ENCODE data around the gene BOLA3.
"Not testable (repeated sequence)": the region's sequence is repeated elsewhere in the genome, so short reads cannot be mapped to it uniquely, and the experiment has no call there.

BOLA3 gene

GRCh38 chr2:74105413-74105812, 42.3 kb downstream of the BOLA3 start:
- in situ Hi-C loops (cut with MboI; ENCODE audit: low sequenced_read_pairs) = no loop called here

GRCh38 chr2:74104839-74105238, 42.9 kb downstream of the BOLA3 start:
- in situ Hi-C loops (cut with MboI; ENCODE audit: low sequenced_read_pairs) = no loop called here

GRCh38 chr2:74103763-74104162, 43.9 kb downstream of the BOLA3 start:
- in situ Hi-C loops (cut with MboI; ENCODE audit: low sequenced_read_pairs) = no loop called here

GRCh38 chr2:74102516-74102915, 45.2 kb downstream of the BOLA3 start:
- in situ Hi-C loops (cut with MboI; ENCODE audit: low sequenced_read_pairs) = no loop called here

GRCh38 chr2:74101574-74102300, 46.0 kb downstream of the BOLA3 start:
- in situ Hi-C loops (cut with MboI; ENCODE audit: low sequenced_read_pairs) = no loop called here

- in situ Hi-C loops (cut with MboI; ENCODE audit: low sequenced_read_pairs) = no loop called here
These were observed 47.2 kb downstream of the BOLA3 start for GRCh38 chr2:74100254-74101216.

GRCh38 chr2:74099835-74100234, 47.9 kb downstream of the BOLA3 start:
- in situ Hi-C loops (cut with MboI; ENCODE audit: low sequenced_read_pairs) = no loop called here

GRCh38 chr2:74099271-74099670, 48.4 kb downstream of the BOLA3 start:
- in situ Hi-C loops (cut with MboI; ENCODE audit: low sequenced_read_pairs) = no loop called here

- in situ Hi-C loops (cut with MboI; ENCODE audit: low sequenced_read_pairs) = no loop called here
These were observed 50.1 kb downstream of the BOLA3 start for GRCh38 chr2:74097574-74097973.

GRCh38 chr2:74096052-74096451, 51.7 kb downstream of the BOLA3 start:
- in situ Hi-C loops (cut with MboI; ENCODE audit: low sequenced_read_pairs) = no loop called here

GRCh38 chr2:74095632-74096031, 52.1 kb downstream of the BOLA3 start:
- in situ Hi-C loops (cut with MboI; ENCODE audit: low sequenced_read_pairs) = no loop called here

- in situ Hi-C loops (cut with MboI; ENCODE audit: low sequenced_read_pairs) = no loop called here
These were observed 53.4 kb downstream of the BOLA3 start for GRCh38 chr2:74094291-74094690.

GRCh38 chr2:74093840-74094239, 53.9 kb downstream of the BOLA3 start:
- in situ Hi-C loops (cut with MboI; ENCODE audit: low sequenced_read_pairs) = no loop called here

GRCh38 chr2:74093426-74093825, 54.3 kb downstream of the BOLA3 start:
- in situ Hi-C loops (cut with MboI; ENCODE audit: low sequenced_read_pairs) = no loop called here

- in situ Hi-C loops (cut with MboI; ENCODE audit: low sequenced_read_pairs) = no loop called here
These were observed 55.4 kb downstream of the BOLA3 start for GRCh38 chr2:74092275-74092674.

- in situ Hi-C loops (cut with MboI; ENCODE audit: low sequenced_read_pairs) = no loop called here
These were observed 56.3 kb downstream of the BOLA3 start for GRCh38 chr2:74091391-74091790.

- in situ Hi-C loops (cut with MboI; ENCODE audit: low sequenced_read_pairs) = no loop called here
These were observed 57.6 kb downstream of the BOLA3 start for GRCh38 chr2:74089816-74090745.

GRCh38 chr2:74088676-74089075, 59.0 kb downstream of the BOLA3 start:
- in situ Hi-C loops (cut with MboI; ENCODE audit: low sequenced_read_pairs) = not testable (repeated sequence)

GRCh38 chr2:74087696-74088095, 60.0 kb downstream of the BOLA3 start:
- in situ Hi-C loops (cut with MboI; ENCODE audit: low sequenced_read_pairs) = no loop called here

- in situ Hi-C loops (cut with MboI; ENCODE audit: low sequenced_read_pairs) = no loop called here
These were observed 61.7 kb downstream of the BOLA3 start for GRCh38 chr2:74086021-74086420.
